Forelimb muscle (tissue), 1 donor: ENCODE results near the gene PRMT9. TPM values are rescaled to one million over a fixed set of nuclear protein-coding genes. Genes with fewer than 3 reads are reported as not detected.

Source experiments
- DNase-seq: peaks from one replicate; pipeline ENCODE4 v3.0.0-alpha.2; 2013; ENCODE audit warnings: low read depth
- polyA plus RNA-seq: library from polyadenylated mRNA; unstranded; fragments of 120-200 nt; gene quantifications from one replicate; pipeline ENCODE4 v1.2.1, GENCODE V29; 2013; ENCODE audit not compliant: insufficient read length

The PRMT9 gene
- polyA plus RNA-seq, 1 donor: 10.5 TPM

GRCh38 chr4:147678796-147679549 is 5.0 kb downstream of the PRMT9 start:
- no peak for DNase-seq

GRCh38 chr4:147678106-147678505 is 5.9 kb downstream of the PRMT9 start:
- DNase-seq: no peak

GRCh38 chr4:147674496-147674895 is 9.5 kb downstream of the PRMT9 start:
- DNase-seq: no peak

- DNase-seq: no peak
Measured at GRCh38 chr4:147674073-147674472, 9.9 kb downstream of the PRMT9 start.

- no peak for DNase-seq
Measured at GRCh38 chr4:147658501-147658900, 25.5 kb downstream of the PRMT9 start.

GRCh38 chr4:147655639-147656038 is 28.3 kb downstream of the PRMT9 start:
- DNase-seq: no peak

- DNase-seq: no peak
Measured at GRCh38 chr4:147651563-147651962, 32.4 kb downstream of the PRMT9 start.

GRCh38 chr4:147648656-147649055 is 35.3 kb downstream of the PRMT9 start:
- no peak for DNase-seq

- no peak for DNase-seq
Measured at GRCh38 chr4:147645099-147645498, 38.9 kb downstream of the PRMT9 start.

GRCh38 chr4:147644471-147644870 is 39.5 kb downstream of the PRMT9 start:
- DNase-seq: no peak

- no peak for DNase-seq
Measured at GRCh38 chr4:147643616-147644015, 40.3 kb downstream of the PRMT9 start.

GRCh38 chr4:147640331-147640730 is 43.6 kb downstream of the PRMT9 start:
- DNase-seq: no peak

GRCh38 chr4:147639388-147639787 is 44.6 kb downstream of the PRMT9 start:
- peak; percentile 2 for DNase-seq

GRCh38 chr4:147638942-147639341 is 45.0 kb downstream of the PRMT9 start:
- DNase-seq: no peak

GRCh38 chr4:147638365-147638764 is 45.6 kb downstream of the PRMT9 start:
- DNase-seq: no peak

- no peak for DNase-seq
Measured at GRCh38 chr4:147635348-147635747, 48.6 kb downstream of the PRMT9 start.

- no peak for DNase-seq
Measured at GRCh38 chr4:147633643-147634042, 50.3 kb downstream of the PRMT9 start.

- DNase-seq: no peak
Measured at GRCh38 chr4:147633113-147633512, 50.9 kb downstream of the PRMT9 start.

GRCh38 chr4:147629783-147630730 is 53.9 kb downstream of the PRMT9 start:
- no peak for DNase-seq

- no peak for DNase-seq
Measured at GRCh38 chr4:147628415-147628814, 55.5 kb downstream of the PRMT9 start.

GRCh38 chr4:147626903-147627302 is 57.1 kb downstream of the PRMT9 start:
- DNase-seq: no peak

- no peak for DNase-seq
Measured at GRCh38 chr4:147625733-147626132, 58.2 kb downstream of the PRMT9 start.

GRCh38 chr4:147620315-147620714 is 63.6 kb downstream of the PRMT9 start:
- no peak for DNase-seq
